ENCODE data around the gene CTAG2.
A peak's percentile ranks its signal among the peaks of the same experiment; 100 is the strongest.
"Not testable (repeated sequence)": the region's sequence is repeated elsewhere in the genome, so short reads cannot be mapped to it uniquely, and the experiment has no call there.

CTAG2 gene

GRCh38 chrX:154653413-154653812 is at the start of gene CTAG2:
TSS of gene CTAG2 (minus strand) at chrX:154653579. CDS start at chrX:154653515, 64 bp downstream.
- not testable (repeated sequence) for H3K9ac ChIP-seq (ENCODE audit: low read length in 5 of 5); H3K36me3 ChIP-seq (ENCODE audit: control insufficient read depth in 5 of 5, insufficient read depth in 5 of 5, low read length in 5 of 5); H3K27me3 ChIP-seq (ENCODE audit: control insufficient read depth in 5 of 5, insufficient read depth in 4 of 5, low read length in 5 of 5); H3K4me1 ChIP-seq (ENCODE audit: control insufficient read depth in 5 of 5, insufficient read depth in 5 of 5, low read length in 5 of 5); H3K4me3 ChIP-seq (ENCODE audit: low read depth in 1 of 5, low read length in 5 of 5); H3K27ac ChIP-seq (ENCODE audit: low read depth, low read length); H3K9me3 ChIP-seq (ENCODE audit: control insufficient read depth in 5 of 5, low read length in 5 of 5)

GRCh38 chrX:154698630-154699248 is 45.4 kb upstream of the CTAG2 start:
- Histone ChIP-seq H3K36me3 (ENCODE audit: control insufficient read depth in 5 of 5, insufficient read depth in 5 of 5, low read length in 5 of 5) (peaks cover 0 to 24% (median 15%) of the 10 kb centered on the region in 5 donors), H3K27ac (ENCODE audit: low read depth, low read length) (no peak overlapping the region), H3K27me3 (ENCODE audit: control insufficient read depth in 5 of 5, insufficient read depth in 4 of 5, low read length in 5 of 5) (peaks cover 0 to 6% (median 3%) of the 10 kb centered on the region in 5 donors), H3K9me3 (ENCODE audit: control insufficient read depth in 5 of 5, low read length in 5 of 5) (no peaks in the 10 kb centered on the region), H3K9ac (ENCODE audit: low read length in 5 of 5) (no peak overlapping the region), H3K4me1 (ENCODE audit: control insufficient read depth in 5 of 5, insufficient read depth in 5 of 5, low read length in 5 of 5) (peaks cover 0 to 14% (median 11%) of the 10 kb centered on the region in 5 donors), H3K4me3 (ENCODE audit: low read depth in 1 of 5, low read length in 5 of 5) (no peak overlapping the region)

- no peak overlapping the region for H3K9ac ChIP-seq (ENCODE audit: low read length in 5 of 5)
- H3K4me1 ChIP-seq (ENCODE audit: control insufficient read depth in 5 of 5, insufficient read depth in 5 of 5, low read length in 5 of 5) = peaks cover 0 to 14% (median 11%) of the 10 kb centered on the region in 5 donors
- H3K27me3 ChIP-seq (ENCODE audit: control insufficient read depth in 5 of 5, insufficient read depth in 4 of 5, low read length in 5 of 5) = peaks cover 0 to 6% (median 3%) of the 10 kb centered on the region in 5 donors
- H3K27ac ChIP-seq (ENCODE audit: low read depth, low read length) = no peak overlapping the region
- H3K36me3 ChIP-seq (ENCODE audit: control insufficient read depth in 5 of 5, insufficient read depth in 5 of 5, low read length in 5 of 5) = peaks cover 0 to 24% (median 15%) of the 10 kb centered on the region in 5 donors
- H3K4me3 ChIP-seq (ENCODE audit: low read depth in 1 of 5, low read length in 5 of 5) = no peak overlapping the region
- no peaks in the 10 kb centered on the region for H3K9me3 ChIP-seq (ENCODE audit: control insufficient read depth in 5 of 5, low read length in 5 of 5)
These were observed 43.3 kb upstream of the CTAG2 start for GRCh38 chrX:154696676-154697045.

- Histone ChIP-seq H3K9ac (ENCODE audit: low read length in 5 of 5) (no peak overlapping the region), H3K4me1 (ENCODE audit: control insufficient read depth in 5 of 5, insufficient read depth in 5 of 5, low read length in 5 of 5) (peaks cover 0 to 14% (median 11%) of the 10 kb centered on the region in 5 donors), H3K27me3 (ENCODE audit: control insufficient read depth in 5 of 5, insufficient read depth in 4 of 5, low read length in 5 of 5) (peaks cover 0 to 6% (median 3%) of the 10 kb centered on the region in 5 donors), H3K4me3 (ENCODE audit: low read depth in 1 of 5, low read length in 5 of 5) (no peak overlapping the region), H3K27ac (ENCODE audit: low read depth, low read length) (peak overlapping the region; percentile 32), H3K9me3 (ENCODE audit: control insufficient read depth in 5 of 5, low read length in 5 of 5) (no peaks in the 10 kb centered on the region), H3K36me3 (ENCODE audit: control insufficient read depth in 5 of 5, insufficient read depth in 5 of 5, low read length in 5 of 5) (peaks cover 0 to 24% (median 15%) of the 10 kb centered on the region in 5 donors)
These were observed 42.7 kb upstream of the CTAG2 start for GRCh38 chrX:154695911-154696675.

- Histone ChIP-seq H3K9ac (ENCODE audit: low read length in 5 of 5) (no peak overlapping the region), H3K4me3 (ENCODE audit: low read depth in 1 of 5, low read length in 5 of 5) (no peak overlapping the region), H3K27ac (ENCODE audit: low read depth, low read length) (no peak overlapping the region), H3K36me3 (ENCODE audit: control insufficient read depth in 5 of 5, insufficient read depth in 5 of 5, low read length in 5 of 5) (peaks cover 0 to 15% (median 8%) of the 10 kb centered on the region in 5 donors), H3K27me3 (ENCODE audit: control insufficient read depth in 5 of 5, insufficient read depth in 4 of 5, low read length in 5 of 5) (peaks cover 0 to under 1% (median 0%) of the 10 kb centered on the region in 5 donors), H3K4me1 (ENCODE audit: control insufficient read depth in 5 of 5, insufficient read depth in 5 of 5, low read length in 5 of 5) (peaks cover 0 to 14% (median 11%) of the 10 kb centered on the region in 5 donors), H3K9me3 (ENCODE audit: control insufficient read depth in 5 of 5, low read length in 5 of 5) (no peaks in the 10 kb centered on the region)
These were observed 40.0 kb upstream of the CTAG2 start for GRCh38 chrX:154693394-154693793.

- not testable (repeated sequence) for H3K4me1 ChIP-seq (ENCODE audit: control insufficient read depth in 5 of 5, insufficient read depth in 5 of 5, low read length in 5 of 5); H3K9me3 ChIP-seq (ENCODE audit: control insufficient read depth in 5 of 5, low read length in 5 of 5); H3K27ac ChIP-seq (ENCODE audit: low read depth, low read length); H3K9ac ChIP-seq (ENCODE audit: low read length in 5 of 5); H3K27me3 ChIP-seq (ENCODE audit: control insufficient read depth in 5 of 5, insufficient read depth in 4 of 5, low read length in 5 of 5); H3K36me3 ChIP-seq (ENCODE audit: control insufficient read depth in 5 of 5, insufficient read depth in 5 of 5, low read length in 5 of 5); H3K4me3 ChIP-seq (ENCODE audit: low read depth in 1 of 5, low read length in 5 of 5)
These were observed 37.1 kb upstream of the CTAG2 start for GRCh38 chrX:154690438-154690837.

- not testable (repeated sequence) for H3K27me3 ChIP-seq (ENCODE audit: control insufficient read depth in 5 of 5, insufficient read depth in 4 of 5, low read length in 5 of 5); H3K27ac ChIP-seq (ENCODE audit: low read depth, low read length); H3K4me1 ChIP-seq (ENCODE audit: control insufficient read depth in 5 of 5, insufficient read depth in 5 of 5, low read length in 5 of 5); H3K9ac ChIP-seq (ENCODE audit: low read length in 5 of 5); H3K4me3 ChIP-seq (ENCODE audit: low read depth in 1 of 5, low read length in 5 of 5); H3K36me3 ChIP-seq (ENCODE audit: control insufficient read depth in 5 of 5, insufficient read depth in 5 of 5, low read length in 5 of 5)
- peaks cover 0 to 12% (median 5%) of the 10 kb centered on the region in 5 donors for H3K9me3 ChIP-seq (ENCODE audit: control insufficient read depth in 5 of 5, low read length in 5 of 5)
These were observed 18.7 kb upstream of the CTAG2 start for GRCh38 chrX:154672084-154672483.

- peaks cover 0 to 12% (median 5%) of the 10 kb centered on the region in 5 donors for H3K9me3 ChIP-seq (ENCODE audit: control insufficient read depth in 5 of 5, low read length in 5 of 5)
- not testable (repeated sequence) for H3K27ac ChIP-seq (ENCODE audit: low read depth, low read length); H3K9ac ChIP-seq (ENCODE audit: low read length in 5 of 5); H3K36me3 ChIP-seq (ENCODE audit: control insufficient read depth in 5 of 5, insufficient read depth in 5 of 5, low read length in 5 of 5); H3K4me1 ChIP-seq (ENCODE audit: control insufficient read depth in 5 of 5, insufficient read depth in 5 of 5, low read length in 5 of 5); H3K4me3 ChIP-seq (ENCODE audit: low read depth in 1 of 5, low read length in 5 of 5); H3K27me3 ChIP-seq (ENCODE audit: control insufficient read depth in 5 of 5, insufficient read depth in 4 of 5, low read length in 5 of 5)
These were observed 17.5 kb upstream of the CTAG2 start for GRCh38 chrX:154670848-154671247.

GRCh38 chrX:154661899-154662298 is 8.5 kb upstream of the CTAG2 start:
- no peak overlapping the region for H3K27ac ChIP-seq (ENCODE audit: low read depth, low read length)
- peaks cover 0 to 3% (median 0%) of the 10 kb centered on the region in 5 donors for H3K27me3 ChIP-seq (ENCODE audit: control insufficient read depth in 5 of 5, insufficient read depth in 4 of 5, low read length in 5 of 5)
- no peaks in the 10 kb centered on the region for H3K36me3 ChIP-seq (ENCODE audit: control insufficient read depth in 5 of 5, insufficient read depth in 5 of 5, low read length in 5 of 5)
- no peak overlapping the region for H3K4me3 ChIP-seq (ENCODE audit: low read depth in 1 of 5, low read length in 5 of 5)
- peaks cover 0 to 14% (median 10%) of the 10 kb centered on the region in 5 donors for H3K9me3 ChIP-seq (ENCODE audit: control insufficient read depth in 5 of 5, low read length in 5 of 5)
- H3K4me1 ChIP-seq (ENCODE audit: control insufficient read depth in 5 of 5, insufficient read depth in 5 of 5, low read length in 5 of 5) = no peaks in the 10 kb centered on the region
- H3K9ac ChIP-seq (ENCODE audit: low read length in 5 of 5) = no peak overlapping the region

- Histone ChIP-seq H3K27me3 (ENCODE audit: control insufficient read depth in 5 of 5, insufficient read depth in 4 of 5, low read length in 5 of 5) (peaks cover 0 to 3% (median 0%) of the 10 kb centered on the region in 5 donors), H3K9ac (ENCODE audit: low read length in 5 of 5) (no peak overlapping the region)
These were observed 7.8 kb upstream of the CTAG2 start for GRCh38 chrX:154661170-154661569.

More at GRCh38 chrX:154661170-154661569, 7.8 kb upstream of the CTAG2 start:
- no peaks in the 10 kb centered on the region for H3K36me3 ChIP-seq (ENCODE audit: control insufficient read depth in 5 of 5, insufficient read depth in 5 of 5, low read length in 5 of 5)
- peaks cover 0 to 14% (median 10%) of the 10 kb centered on the region in 5 donors for H3K9me3 ChIP-seq (ENCODE audit: control insufficient read depth in 5 of 5, low read length in 5 of 5)
- H3K4me1 ChIP-seq (ENCODE audit: control insufficient read depth in 5 of 5, insufficient read depth in 5 of 5, low read length in 5 of 5) = no peaks in the 10 kb centered on the region
- H3K27ac ChIP-seq (ENCODE audit: low read depth, low read length) = no peak overlapping the region
- no peak overlapping the region for H3K4me3 ChIP-seq (ENCODE audit: low read depth in 1 of 5, low read length in 5 of 5)

All from subcutaneous abdominal adipose tissue (tissue), 5 donors.